ENCODE results near the gene SLC30A5.

The SLC30A5 gene

DNA sequence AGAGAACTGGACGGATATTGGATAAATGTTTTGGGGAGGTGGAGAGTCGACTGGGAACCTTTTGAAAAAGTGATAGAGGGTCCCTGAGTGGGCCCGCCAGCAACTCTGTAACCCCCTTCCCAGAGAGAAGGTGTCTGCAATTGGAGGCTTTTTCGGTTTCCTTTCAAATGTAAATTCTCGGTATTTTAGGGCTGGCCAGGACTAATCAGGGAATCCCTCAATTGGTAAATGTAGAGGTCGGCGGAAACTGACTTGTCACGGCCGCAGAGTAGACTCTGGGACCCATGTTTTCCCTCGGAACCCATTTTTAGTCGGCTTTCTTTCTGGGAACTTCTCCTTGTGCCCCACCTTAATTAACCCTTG, 73.7 kb downstream of the SLC30A5 start:
- DNase-seq (ENCODE audit: low read depth) = no peak

DNA sequence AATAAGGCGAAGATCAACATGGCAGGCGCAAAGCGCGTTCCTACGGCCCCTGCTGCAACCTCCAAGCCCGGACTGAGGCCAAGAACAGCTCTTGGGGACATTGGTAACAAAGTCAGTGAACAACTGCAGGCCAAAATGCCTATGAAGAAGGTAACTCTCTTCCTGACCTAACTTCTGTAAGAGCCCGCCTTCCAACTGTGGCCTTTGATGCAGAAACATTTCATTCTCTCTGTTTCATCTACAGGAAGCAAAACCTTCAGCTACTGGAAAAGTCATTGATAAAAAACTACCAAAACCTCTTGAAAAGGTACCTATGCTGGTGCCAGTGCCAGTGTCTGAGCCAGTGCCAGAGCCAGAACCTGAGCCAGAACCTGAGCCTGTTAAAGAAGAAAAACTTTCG, 74.1 kb downstream of the SLC30A5 start:
- DNase-seq (ENCODE audit: low read depth) = no peak

DNA sequence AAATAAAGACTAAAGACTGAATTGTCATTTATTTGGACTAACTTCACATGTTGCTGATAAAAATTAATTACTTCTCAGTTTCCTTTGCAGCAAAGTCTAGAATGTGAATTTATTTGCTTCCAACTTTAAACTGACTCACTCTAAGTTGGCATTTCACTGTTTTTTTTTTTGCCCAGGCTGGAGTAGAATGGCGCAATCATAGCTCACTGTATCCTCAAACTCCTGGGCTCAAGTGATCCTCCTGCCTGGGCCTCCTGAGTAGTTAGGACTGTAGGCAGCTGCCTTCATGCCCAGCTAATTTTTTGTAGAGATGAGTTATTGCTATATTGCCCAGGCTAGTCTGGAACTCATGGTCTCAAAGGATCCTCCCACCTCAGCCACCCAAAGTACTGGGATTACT, 76.7 kb downstream of the SLC30A5 start:
- DNase-seq (ENCODE audit: low read depth) = no peak

DNA sequence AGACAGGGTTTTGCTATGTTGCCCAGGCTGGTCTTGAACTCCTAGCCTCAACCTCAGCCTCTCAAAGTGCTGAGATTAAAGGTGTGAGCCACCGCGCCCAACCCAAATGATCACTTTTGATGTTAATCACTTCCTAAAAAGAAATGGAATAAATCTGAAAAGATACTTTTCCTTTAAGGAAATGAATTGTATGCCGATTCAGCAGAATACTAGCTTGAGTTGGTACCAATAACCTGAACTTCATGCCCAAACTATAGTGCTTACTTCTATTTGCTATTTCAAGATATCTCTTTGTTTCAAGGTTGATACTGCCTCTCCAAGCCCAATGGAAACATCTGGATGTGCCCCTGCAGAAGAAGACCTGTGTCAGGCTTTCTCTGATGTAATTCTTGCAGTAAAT, 77.2 kb downstream of the SLC30A5 start:
- no peak for DNase-seq (ENCODE audit: low read depth)

Data from stimulated activated CD8-positive, alpha-beta memory T cell treated with anti-CD3 and anti-CD28 coated beads, Interleukin-7, amount 100 ng/mL, for 24 hours (primary cell).